ACC112 (cell line): ENCODE measurements around the gene ADAMTS17.

ENCODE experiments used
- H2AFZ ChIP-seq: fragments of 200-600 bp; sonication (generic); one replicate; pipeline ENCODE4 v1.6.0; 2017; ENCODE audit warnings: antibody characterized with exemption, low read length; ENCODE audit not compliant: unreplicated experiment
- H3K27ac ChIP-seq: fragments of 200-600 bp; sonication (generic); 2 replicates; pipeline ENCODE4 v1.5.1; 2014; ENCODE audit warnings: low read depth, mild to moderate bottlenecking, antibody characterized with exemption, low read length, moderate library complexity
- H3K27me3 ChIP-seq: fragments of 200-600 bp; sonication (generic); 2 replicates; pipeline ENCODE4 v1.6.1; 2014; ENCODE audit warnings: mild to moderate bottlenecking, antibody characterized with exemption, low read length, moderate library complexity, mixed read lengths; ENCODE audit not compliant: insufficient read depth
- H3K36me3 ChIP-seq: fragments of 200-600 bp; sonication (generic); 2 replicates; pipeline ENCODE4 v1.6.1; 2016; ENCODE audit warnings: mild to moderate bottlenecking, antibody characterized with exemption, low read length, moderate library complexity, mixed read lengths; ENCODE audit not compliant: insufficient read depth
- H3K4me1 ChIP-seq: fragments of 200-600 bp; sonication (generic); one replicate; pipeline ENCODE4 v1.6.1; 2016; ENCODE audit warnings: low read length, mixed read lengths; ENCODE audit not compliant: insufficient read depth, unreplicated experiment, control insufficient read depth
- H3K4me3 ChIP-seq: fragments of 200-600 bp; sonication (generic); 2 replicates; pipeline ENCODE4 v1.5.1; 2014; ENCODE audit warnings: mild to moderate bottlenecking, low read depth, low read length
- H3K79me2 ChIP-seq: fragments of 200-600 bp; sonication (generic); one replicate; pipeline ENCODE4 v1.6.0; 2016; ENCODE audit warnings: low read length; ENCODE audit not compliant: control insufficient read depth, unreplicated experiment, insufficient read depth

Gene ADAMTS17

DNA sequence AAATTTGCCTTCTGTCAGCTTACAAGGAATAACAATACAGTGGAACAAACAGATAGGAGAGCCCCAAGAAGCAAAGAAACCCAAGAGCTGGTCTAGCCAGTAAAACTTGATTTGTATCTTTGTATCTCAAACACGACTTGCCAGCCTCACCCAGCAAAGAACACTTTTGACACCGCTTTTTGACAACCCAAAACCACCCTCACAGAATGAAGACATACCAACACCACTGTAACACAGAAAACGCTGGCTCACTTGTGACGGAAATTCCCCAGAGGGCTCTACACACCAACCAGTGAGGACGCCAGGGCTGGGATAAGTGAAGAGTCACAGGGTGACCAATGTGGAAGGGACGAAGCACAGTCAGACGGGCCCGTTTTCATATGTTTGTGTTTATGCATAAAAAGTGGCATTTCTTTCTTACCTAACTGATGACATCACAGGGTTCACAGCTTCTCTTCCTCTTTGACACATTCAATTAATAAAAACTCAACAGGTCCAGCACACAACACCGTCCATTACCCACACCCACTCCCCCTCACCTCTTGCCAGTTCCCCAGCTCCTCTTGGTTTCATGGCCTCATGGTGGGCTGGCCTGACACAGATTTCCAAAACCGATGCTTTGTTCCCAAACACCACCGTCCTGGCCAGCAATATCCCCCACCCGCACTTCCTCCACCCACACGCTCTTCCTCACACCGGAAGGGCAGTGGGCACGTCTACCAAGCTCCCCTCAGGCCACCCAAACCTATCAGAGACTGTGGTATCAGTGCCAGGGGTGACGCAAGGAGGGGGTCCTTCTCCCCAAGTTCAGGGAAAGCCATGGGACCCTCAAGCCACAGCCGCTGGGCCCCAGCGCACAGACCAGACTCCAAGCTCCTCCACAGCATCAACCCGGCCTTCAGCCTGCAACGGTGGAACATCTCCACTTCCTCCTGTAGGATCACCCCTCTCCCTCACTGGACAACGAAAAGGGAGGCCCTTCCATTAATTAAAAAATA is 94.2 kb downstream of the ADAMTS17 start:
- Histone ChIP-seq H3K4me1 (no peaks in the 10 kb centered on the region), H3K36me3 (no peaks in the 10 kb centered on the region), H2AFZ (no peak overlapping the region), H3K4me3 (no peak overlapping the region), H3K27me3 (no peaks in the 10 kb centered on the region), H3K27ac (no peak overlapping the region), H3K79me2 (no peaks in the 10 kb centered on the region)

DNA sequence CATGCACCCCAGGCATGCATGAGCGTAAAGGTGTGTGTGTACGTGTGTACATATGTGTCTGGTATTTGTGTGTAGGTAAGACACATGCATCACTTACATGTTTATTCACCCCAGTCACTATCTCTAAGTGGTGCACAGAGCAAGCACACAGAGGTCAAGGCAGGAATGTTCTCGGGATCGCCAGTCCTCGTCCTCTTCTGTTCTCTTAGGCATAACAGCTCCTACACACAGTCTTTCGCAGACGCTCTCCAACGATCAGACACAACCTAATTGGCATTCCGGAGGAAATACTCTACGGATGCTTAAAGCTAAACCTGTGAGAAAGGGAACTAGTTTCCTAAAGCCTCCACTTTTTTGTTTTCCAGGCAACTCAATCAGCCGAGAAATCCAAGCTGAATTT is 95.9 kb downstream of the ADAMTS17 start:
- no peak overlapping the region for H3K4me3 ChIP-seq
- no peak overlapping the region for H3K27ac ChIP-seq
- H3K27me3 ChIP-seq = no peaks in the 10 kb centered on the region
- no peaks in the 10 kb centered on the region for H3K36me3 ChIP-seq
- no peaks in the 10 kb centered on the region for H3K4me1 ChIP-seq
- no peaks in the 10 kb centered on the region for H3K79me2 ChIP-seq
- H2AFZ ChIP-seq = no peak overlapping the region

DNA sequence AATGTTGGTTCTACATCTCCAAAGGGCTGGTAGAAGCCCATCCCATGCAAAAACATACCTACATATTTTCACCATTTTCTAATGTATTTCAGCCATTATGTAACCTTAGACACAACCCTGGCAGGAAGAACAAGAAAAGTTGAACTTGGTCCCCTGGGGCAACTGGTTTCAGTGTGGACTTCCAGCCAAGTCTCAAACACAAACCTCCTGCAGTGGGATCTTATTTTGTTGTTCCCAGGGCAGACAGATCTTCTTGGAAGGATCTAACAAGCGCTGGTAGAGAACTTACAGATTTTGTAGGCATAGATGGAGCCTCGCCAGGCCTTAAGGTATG is 96.3 kb downstream of the ADAMTS17 start:
- no peaks in the 10 kb centered on the region for H3K79me2 ChIP-seq
- no peak overlapping the region for H3K27ac ChIP-seq
- H3K4me3 ChIP-seq = no peak overlapping the region
- H3K4me1 ChIP-seq = no peaks in the 10 kb centered on the region
- H2AFZ ChIP-seq = no peak overlapping the region
- no peaks in the 10 kb centered on the region for H3K27me3 ChIP-seq
- no peaks in the 10 kb centered on the region for H3K36me3 ChIP-seq

DNA sequence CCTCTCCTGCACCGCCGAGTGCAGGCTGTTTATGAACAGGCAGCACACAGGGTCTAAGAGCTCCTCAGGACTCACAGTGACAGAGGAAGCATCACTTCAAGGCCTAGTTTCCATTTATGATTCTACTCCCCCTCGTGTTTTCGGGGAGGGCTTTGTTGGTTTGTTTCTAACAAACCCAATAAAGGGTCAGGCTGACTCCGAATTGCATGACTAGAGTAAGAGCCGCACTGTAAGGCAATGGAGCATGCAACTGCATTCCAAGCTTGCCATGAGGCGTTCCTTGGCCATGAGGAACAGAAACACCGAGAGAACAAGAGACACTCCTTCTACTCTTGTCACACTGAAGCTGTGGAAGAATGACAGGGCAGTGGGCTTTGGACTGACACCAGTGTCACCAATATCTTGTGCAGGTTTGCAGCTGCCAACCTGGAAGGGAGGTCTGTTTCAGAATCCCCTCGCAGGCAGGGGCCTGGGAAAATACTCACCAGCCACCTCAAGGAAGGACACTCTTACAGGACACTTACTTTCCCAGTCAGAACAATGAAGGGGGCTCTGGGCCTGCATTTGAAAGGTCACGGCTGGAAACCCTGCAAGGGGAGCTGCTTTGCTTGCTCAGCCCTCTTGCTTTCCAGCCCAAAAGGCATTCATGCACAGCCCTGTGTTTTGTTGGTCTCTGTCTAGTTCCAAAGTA is 96.8 kb downstream of the ADAMTS17 start:
- no peaks in the 10 kb centered on the region for H3K36me3 ChIP-seq
- H3K4me1 ChIP-seq = no peaks in the 10 kb centered on the region
- no peaks in the 10 kb centered on the region for H3K79me2 ChIP-seq
- H3K27ac ChIP-seq = no peak overlapping the region
- H3K4me3 ChIP-seq = no peak overlapping the region
- H2AFZ ChIP-seq = no peak overlapping the region
- H3K27me3 ChIP-seq = no peaks in the 10 kb centered on the region

DNA sequence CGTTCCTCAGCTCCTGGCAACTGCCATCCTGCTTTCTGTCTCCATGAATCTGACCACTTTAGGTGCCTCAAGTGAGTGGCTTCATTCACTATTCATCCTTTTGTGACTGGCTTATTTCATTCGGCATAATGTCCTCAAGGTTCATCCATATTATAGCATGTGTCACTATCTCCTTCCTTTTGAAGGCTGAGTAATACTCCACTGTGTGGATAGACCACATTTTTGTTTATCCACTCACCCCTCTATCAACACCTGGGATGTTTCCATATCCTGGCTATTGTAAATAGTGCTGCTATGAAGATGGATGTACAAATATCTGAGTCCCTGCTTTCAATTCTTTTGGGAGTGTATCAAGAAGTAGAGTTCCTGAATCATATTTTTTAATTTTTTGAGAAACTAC is 98.8 kb downstream of the ADAMTS17 start:
- H3K79me2 ChIP-seq = no peaks in the 10 kb centered on the region
- H3K27ac ChIP-seq = no peak overlapping the region
- H2AFZ ChIP-seq = no peak overlapping the region
- H3K4me1 ChIP-seq = no peaks in the 10 kb centered on the region
- H3K27me3 ChIP-seq = no peaks in the 10 kb centered on the region
- no peaks in the 10 kb centered on the region for H3K36me3 ChIP-seq
- H3K4me3 ChIP-seq = no peak overlapping the region

DNA sequence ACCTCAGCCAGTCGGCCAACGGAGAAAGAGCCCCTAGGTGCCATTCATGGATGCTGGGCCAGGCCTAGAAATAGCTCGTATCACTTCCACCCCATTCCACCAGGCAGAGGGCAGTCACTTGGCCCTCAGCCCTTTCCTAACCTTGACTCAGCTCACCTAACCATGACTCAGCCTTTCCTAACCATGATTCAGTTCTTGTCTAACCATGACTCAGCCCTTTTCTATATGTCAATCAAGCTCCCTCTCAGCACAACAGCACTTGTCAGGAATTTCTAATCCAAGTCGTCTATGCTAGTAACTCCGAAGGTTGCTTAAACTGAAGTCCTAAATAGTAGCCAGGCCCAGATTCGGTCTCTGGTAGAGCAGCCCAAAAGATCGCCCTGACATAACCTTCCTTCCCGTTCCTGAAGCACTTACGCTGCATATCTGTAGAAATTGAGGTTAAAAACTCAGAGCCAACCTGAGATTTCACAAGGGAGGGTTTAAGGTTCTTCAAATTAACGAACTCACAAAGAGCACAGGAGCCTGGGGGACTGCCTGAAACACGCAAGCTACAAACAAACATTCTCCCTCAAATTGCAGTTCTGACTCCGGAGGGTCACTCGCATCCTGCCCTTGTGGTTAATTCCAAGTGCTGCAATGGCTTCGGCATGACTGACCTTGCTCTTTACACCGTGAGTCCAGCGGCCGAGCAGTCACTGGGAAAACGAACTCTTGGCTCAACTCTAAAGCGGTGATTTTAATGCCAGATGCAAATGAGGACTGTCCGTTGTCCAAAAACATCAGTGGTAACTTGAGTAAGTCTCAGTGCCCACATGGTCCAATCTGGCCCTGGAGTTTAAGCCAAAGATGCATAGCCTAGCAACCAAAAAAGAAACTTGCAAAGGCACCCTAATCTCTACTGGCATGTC is 99.9 kb downstream of the ADAMTS17 start:
- H3K4me1 ChIP-seq = no peaks in the 10 kb centered on the region
- H3K27ac ChIP-seq = no peak overlapping the region
- H3K27me3 ChIP-seq = no peaks in the 10 kb centered on the region
- H2AFZ ChIP-seq = no peak overlapping the region
- no peaks in the 10 kb centered on the region for H3K36me3 ChIP-seq
- H3K79me2 ChIP-seq = no peaks in the 10 kb centered on the region
- H3K4me3 ChIP-seq = no peak overlapping the region

DNA sequence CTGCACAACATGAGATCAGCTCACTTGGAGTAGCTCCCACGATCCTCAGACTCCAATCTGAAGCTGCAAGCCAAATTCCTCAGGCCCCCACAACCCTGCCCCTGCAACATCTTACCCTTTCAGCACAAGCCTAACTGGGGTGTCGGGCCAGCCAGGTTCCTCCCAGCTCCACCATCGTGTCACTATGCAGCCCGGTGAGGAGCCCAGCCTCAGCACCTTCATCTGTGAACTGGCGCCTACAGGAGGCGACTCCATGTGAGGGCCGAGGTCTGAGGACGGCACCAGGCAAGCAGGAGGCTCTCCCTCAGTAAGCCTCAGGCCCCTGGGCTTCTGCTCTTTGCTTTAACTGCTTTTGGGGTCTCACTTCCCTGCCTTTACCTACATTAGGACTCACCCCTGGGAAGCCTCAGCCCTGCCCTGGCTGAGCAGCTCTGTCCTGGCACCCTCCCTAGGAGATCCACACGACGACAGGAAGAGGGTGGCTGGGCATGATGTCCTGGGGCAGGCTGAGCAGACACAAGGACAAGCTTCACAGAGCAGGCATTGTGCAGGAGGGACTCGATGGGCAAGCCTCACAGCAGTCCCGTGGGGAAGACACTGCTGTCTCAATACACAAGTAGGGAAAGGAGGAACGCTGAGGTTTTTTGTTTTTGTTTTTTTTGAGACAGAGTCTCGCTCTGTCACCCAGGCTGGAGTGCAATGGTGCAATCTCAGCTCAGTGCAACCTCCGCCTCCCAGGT is 104.6 kb downstream of the ADAMTS17 start:
- Histone ChIP-seq H3K4me1 (no peaks in the 10 kb centered on the region), H3K27ac (no peak overlapping the region), H3K4me3 (no peak overlapping the region), H3K36me3 (no peaks in the 10 kb centered on the region), H3K27me3 (no peaks in the 10 kb centered on the region), H2AFZ (no peak overlapping the region), H3K79me2 (no peaks in the 10 kb centered on the region)

DNA sequence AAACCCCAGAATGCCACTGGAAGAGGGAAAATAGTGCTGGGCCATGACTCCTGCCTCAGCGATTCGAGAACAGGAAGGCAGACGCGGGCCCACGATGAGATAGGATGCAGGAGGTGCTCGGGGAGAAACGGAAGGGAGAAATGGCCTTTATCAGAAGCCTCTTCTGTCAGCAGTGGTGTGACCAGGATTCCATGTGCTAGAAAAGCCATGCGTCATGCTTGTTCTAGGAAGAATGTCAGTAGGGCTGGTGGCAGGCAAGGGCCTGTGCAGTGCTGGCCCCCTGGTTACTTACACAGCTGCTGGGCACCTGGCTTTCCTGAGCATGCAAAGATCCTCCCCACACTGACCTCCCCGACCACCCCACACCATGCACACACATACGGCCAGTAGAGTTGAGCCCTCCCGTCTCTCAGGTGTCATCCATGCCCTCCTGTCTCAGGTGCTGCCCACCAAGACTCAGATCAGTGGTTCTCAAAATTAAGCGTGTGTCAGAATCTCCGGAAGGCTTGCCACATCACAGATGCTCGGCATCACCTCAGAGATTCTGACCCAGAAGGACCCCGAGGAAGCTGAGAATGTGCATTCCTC is 106.7 kb downstream of the ADAMTS17 start:
- no peak overlapping the region for H2AFZ ChIP-seq
- H3K4me3 ChIP-seq = no peak overlapping the region
- no peaks in the 10 kb centered on the region for H3K36me3 ChIP-seq
- no peak overlapping the region for H3K27ac ChIP-seq
- H3K27me3 ChIP-seq = no peaks in the 10 kb centered on the region
- no peaks in the 10 kb centered on the region for H3K79me2 ChIP-seq
- H3K4me1 ChIP-seq = no peaks in the 10 kb centered on the region

DNA sequence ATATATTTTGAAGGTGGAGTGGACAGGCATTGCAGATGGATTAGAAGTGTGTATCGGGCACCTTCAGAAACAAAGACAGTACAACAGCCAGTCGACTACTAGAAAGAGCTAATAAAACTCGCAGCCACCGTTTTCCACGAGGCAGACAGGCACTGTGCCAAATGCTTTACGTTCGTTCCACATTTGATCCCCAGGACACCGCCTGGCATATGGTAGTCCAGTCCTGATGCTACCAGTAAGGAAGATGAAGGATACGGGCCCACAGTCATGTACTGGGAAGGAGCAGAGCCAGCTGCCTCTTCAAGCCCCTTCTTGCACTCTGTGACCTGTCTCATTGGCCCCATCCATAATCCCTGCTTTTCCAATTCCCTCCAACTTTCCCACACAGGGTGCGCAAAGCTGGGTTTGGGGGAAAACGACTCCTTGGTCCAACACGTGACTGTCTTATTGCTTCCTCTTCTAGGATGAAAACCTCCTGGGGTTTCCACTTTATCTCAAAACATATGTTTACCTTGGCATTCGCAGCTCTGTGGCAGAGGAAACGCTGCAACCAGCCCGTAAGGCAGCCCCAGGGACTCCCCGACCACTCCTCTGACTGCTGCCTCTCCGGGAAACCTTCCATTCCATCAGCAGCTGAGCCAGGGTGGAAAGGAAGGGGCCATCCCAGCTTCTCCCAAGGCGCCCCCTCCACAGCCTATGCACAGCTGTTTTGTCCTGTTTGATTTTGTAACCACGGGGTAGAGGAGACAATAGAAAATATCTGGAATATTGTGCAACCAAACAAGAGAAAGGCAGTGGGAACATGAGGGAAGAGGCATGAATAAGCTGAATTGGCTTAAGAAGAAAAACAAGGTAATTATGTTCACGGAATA is 107.4 kb downstream of the ADAMTS17 start:
- H3K4me1 ChIP-seq = no peaks in the 10 kb centered on the region
- no peak overlapping the region for H3K27ac ChIP-seq
- no peaks in the 10 kb centered on the region for H3K79me2 ChIP-seq
- no peaks in the 10 kb centered on the region for H3K27me3 ChIP-seq
- no peak overlapping the region for H3K4me3 ChIP-seq
- H2AFZ ChIP-seq = no peak overlapping the region
- H3K36me3 ChIP-seq = no peaks in the 10 kb centered on the region
